Adipose tissue (tissue), 3 donors: ENCODE results near the gene CST8. TPM values are rescaled to one million over a fixed set of nuclear protein-coding genes. Genes with fewer than 3 reads are reported as not detected.

Source experiments
- H3K27ac ChIP-seq: one replicate; pipeline ENCODE4 v1.5.1; 2013; ENCODE audit warnings: low read depth, low read length
- WGBS, 3 donors: extraction: QIAGEN DNeasy Blood & Tissue Kit; methylation state at CpG; one replicate each; pipeline ENCODE4 v1.1.7; 2013; 5-methylcytosine and 5-hydroxymethylcytosine counted together
- polyA plus RNA-seq, 3 donors: library from polyadenylated mRNA; stranded (reverse); fragments of 200-250 nt; gene quantifications; one replicate each; pipeline ENCODE4 v1.2.3, GENCODE V29; 2013
- donor health status: healthy with polysubstance abuse.
- donor health status: Bipolar disorder and iron deficiency.
- donor health status: healthy.

Gene CST8, protein sequence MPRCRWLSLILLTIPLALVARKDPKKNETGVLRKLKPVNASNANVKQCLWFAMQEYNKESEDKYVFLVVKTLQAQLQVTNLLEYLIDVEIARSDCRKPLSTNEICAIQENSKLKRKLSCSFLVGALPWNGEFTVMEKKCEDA
- polyA plus RNA-seq, result not detected

GRCh38 chr20:23490817-23491216, at the start of gene CST8:
TSS of gene CST8 (plus strand) at chr20:23491117. CDS start at chr20:23491668, 551 bp downstream.
- 82 to 96% (median 91%) methylated on average over 5 of the region's 5 CpGs for WGBS, 3 donors
- no peak within 1 kb of the TSS for H3K27ac ChIP-seq

- H3K27ac ChIP-seq, result no peak overlapping the region
- 14 to 17% (median 15%) methylated on average over 8 of the region's 8 CpGs for WGBS, 3 donors
These were observed 49.0 kb upstream of the CST8 start for GRCh38 chr20:23441850-23442313.

- H3K27ac ChIP-seq, result no peak overlapping the region
- 80 to 82% (median 80%) methylated on average over 5 of the region's 5 CpGs for WGBS, 3 donors
These were observed 48.5 kb upstream of the CST8 start for GRCh38 chr20:23442436-23442835.

DNA sequence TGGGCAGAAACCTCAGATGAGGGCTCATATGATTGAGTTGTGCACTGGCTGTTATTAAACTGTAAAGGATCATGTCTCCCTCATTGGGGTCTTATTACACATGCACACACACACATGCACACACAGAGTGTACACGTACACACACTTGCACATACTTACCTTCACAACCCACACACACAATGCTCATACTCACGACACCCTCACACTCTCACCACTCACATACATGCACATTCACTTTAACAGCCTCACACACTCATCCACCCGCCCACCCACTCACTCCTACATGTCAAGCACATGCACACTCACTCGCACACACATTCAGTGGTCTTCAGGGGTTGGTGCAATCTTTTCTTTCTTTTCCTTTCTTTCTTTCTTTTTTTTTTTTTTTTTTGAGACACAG, 46.1 kb upstream of the CST8 start:
- 70 to 92% (median 84%) methylated on average over 4 of the region's 4 CpGs for WGBS, 3 donors

DNA sequence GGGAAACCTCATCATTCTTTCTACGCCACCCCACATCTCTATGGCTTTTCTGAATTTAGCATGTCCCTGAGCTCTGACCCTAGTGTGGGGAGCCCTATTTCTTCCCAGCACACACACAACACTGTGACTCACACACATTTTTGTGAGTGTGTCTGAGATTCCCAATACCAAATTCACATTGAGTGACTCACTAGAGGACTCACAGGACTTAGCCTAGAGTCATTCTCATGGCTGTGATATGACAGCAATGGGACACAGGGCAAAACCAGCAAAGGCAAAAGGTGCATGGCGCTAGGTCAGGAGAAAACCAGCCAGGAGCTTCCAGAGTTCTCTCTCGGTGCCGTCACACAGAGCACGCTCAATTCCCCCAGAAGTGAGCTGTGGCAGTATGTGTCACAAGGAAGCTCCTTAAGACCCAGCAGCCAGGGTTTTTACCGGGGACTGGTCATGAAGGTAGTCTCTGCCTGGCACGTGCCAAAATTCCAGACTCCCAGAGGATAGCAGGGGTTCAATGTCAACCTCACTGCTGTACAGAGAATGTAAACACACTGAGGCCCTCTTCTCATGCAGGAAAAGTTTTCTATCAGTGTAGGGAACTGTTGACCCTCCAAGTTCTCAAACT, 45.2 kb upstream of the CST8 start:
- H3K27ac ChIP-seq, result no peak overlapping the region
- 84 to 87% (median 86%) methylated on average over 7 of the region's 7 CpGs for WGBS, 3 donors

More for the DNA sequence above, 46.1 kb upstream of the CST8 start:
- no peak overlapping the region for H3K27ac ChIP-seq

GRCh38 chr20:23446505-23446904, 44.4 kb upstream of the CST8 start:
- WGBS, 3 donors, result 74 to 80% (median 79%) methylated on average over 8 of the region's 8 CpGs
- no peak overlapping the region for H3K27ac ChIP-seq

GRCh38 chr20:23448167-23448566, 42.8 kb upstream of the CST8 start:
- no peak overlapping the region for H3K27ac ChIP-seq
- 85 to 93% (median 92%) methylated on average over 5 of the region's 5 CpGs for WGBS, 3 donors

DNA sequence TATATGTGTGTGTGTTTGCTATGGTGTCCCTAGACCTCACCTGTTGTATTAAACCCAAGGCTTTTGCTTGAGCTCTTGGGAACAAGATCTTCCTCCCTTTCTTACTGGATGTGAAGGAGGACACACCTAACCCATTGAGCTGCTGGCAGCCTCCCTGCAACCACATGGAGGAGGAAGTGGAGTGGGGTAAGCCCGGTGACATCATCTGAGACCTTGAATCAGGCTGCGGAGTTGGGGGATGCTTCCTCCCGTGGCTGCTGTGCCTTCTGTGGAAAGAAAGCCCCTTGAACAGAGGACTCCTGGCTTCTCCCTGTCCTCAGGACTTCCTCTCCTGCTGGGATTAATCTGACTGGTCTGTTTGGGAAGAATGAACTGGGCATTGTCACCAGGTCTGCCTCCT, 41.5 kb upstream of the CST8 start:
- WGBS, 3 donors, result 28 to 42% (median 32%) methylated on average over 3 of the region's 3 CpGs
- no peak overlapping the region for H3K27ac ChIP-seq

DNA sequence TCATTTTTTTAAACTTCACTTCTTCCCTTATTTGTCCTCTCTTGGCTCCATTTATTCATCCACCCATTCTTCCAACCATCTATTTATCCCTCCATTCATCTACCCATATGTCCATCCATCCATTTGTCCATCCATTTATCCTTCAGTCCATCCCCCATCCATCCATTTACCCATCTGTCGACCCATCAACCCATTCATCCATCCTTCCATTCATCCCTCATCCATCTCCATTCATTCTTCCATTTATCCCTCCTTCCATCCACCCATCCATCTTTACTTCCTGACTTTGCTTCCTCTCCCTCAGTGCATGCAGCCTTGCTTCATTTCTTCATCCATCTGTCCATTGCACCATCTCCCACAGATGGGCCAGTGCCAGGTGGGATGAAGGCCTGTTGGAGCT, 40.0 kb upstream of the CST8 start:
- WGBS, 3 donors, result 83 to 95% (median 94%) methylated on average over 1 of the region's 1 CpG
- no peak overlapping the region for H3K27ac ChIP-seq

DNA sequence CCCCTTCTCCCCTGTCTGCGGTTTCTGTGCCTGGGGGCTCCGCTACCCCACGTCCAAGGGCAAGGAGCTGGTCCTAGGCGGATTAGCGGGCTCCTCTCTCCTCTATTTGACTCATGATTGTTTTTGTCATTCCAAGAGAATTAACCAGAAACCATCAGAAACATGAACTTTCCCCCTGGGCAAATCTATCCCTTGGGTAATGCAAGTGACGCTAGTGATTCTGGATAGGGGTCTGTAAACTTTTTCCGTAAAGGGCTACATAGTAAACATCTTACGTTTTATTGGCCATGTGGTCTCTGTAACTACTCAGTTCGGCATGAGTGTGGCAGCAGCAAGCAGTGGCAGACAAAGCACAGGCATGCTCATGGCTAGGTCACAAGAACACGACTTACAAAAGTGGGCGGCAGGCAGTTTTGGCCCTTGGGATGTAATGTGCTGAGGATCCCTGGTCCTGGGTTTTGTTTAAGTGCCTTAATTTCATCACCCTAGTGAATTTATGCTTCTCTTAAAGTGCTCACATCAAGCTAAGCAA, 38.9 kb upstream of the CST8 start:
- 66 to 79% (median 78%) methylated on average over 11 of the region's 11 CpGs for WGBS, 3 donors
- H3K27ac ChIP-seq, result no peak overlapping the region

- 34 to 62% (median 36%) methylated on average over 4 of the region's 4 CpGs for WGBS, 3 donors
- H3K27ac ChIP-seq, result no peak within 1 kb of the TSS
These were observed 38.1 kb upstream of the CST8 start, which contains the start of gene CST11 for GRCh38 chr20:23452776-23453175. TSS of gene CST11 (minus strand) at chr20:23452876. CDS start at chr20:23452811, 65 bp downstream.

GRCh38 chr20:23453549-23454543, 37.1 kb upstream of the CST8 start:
- WGBS, 3 donors, result 83 to 85% (median 84%) methylated on average over 15 of the region's 15 CpGs
- no peak overlapping the region for H3K27ac ChIP-seq

GRCh38 chr20:23454816-23455215, 36.1 kb upstream of the CST8 start:
- H3K27ac ChIP-seq, result no peak overlapping the region
- 83 to 98% (median 93%) methylated on average over 1 of the region's 1 CpG for WGBS, 3 donors

DNA sequence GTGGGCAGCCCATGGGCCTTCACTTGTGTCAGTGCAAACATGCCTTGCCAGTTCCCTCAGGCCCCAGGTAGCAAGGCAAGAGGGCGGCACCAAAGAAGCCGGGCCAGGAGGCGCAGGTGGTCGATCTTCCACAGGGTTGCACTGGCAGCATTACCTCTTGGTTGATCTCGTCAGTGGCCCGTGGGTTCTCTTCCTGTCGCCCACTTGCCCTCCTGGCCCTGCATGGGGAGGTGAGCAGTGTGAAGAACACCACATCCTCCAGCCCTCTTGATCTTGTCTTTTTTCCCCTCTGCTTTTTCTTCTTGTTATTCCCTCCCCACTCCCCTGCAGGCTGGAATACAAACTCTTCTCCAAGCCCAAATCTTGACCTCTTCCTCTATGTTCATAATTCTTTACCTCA, 35.3 kb upstream of the CST8 start:
- H3K27ac ChIP-seq, result no peak overlapping the region
- 77 to 92% (median 85%) methylated on average over 7 of the region's 7 CpGs for WGBS, 3 donors

DNA sequence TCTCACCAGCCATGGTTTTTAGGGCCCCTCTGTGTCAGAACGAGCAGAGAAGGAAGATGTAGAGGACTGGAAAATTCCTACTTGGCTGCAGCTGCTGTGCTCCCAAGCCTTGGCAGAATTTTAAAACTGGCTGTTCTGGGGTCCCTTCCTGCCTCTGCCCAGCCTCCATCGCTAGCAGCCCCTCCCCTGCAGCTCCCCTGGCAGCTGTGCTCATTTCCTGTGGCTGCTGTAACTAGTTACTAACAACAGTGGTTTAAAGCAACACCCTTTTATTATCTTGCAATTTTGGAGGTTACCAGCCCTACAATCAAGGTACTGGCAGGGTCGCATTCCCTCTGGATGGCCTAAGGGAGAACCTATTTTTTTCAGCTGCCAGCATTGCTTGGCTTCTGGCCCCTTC, 34.5 kb upstream of the CST8 start:
- H3K27ac ChIP-seq, result no peak overlapping the region
- 28 to 44% (median 33%) methylated on average over 3 of the region's 3 CpGs for WGBS, 3 donors

DNA sequence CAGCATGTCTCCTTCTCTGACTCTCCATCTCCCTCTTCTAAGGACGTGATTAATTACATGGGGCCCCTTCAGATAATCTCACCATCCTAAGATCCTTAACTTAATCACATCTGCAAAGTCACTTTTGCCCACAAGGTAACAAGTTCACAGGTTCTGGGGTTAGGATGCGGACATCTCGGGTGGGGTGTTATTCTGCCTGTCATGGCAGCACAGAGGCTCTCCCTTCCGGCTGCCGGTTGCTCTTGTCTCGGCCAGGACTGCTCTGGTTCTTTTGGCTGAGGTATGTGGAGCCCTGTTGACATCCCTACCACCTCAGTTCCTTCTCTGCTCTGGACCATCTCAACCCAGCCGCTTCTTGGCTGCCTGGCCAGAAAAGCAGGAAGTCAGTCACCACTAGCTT, 34.0 kb upstream of the CST8 start:
- H3K27ac ChIP-seq, result no peak overlapping the region
- 82 to 87% (median 83%) methylated on average over 7 of the region's 7 CpGs for WGBS, 3 donors

GRCh38 chr20:23459461-23460150, 31.3 kb upstream of the CST8 start:
- WGBS, 3 donors, result 42 to 72% (median 71%) methylated on average over 3 of the region's 3 CpGs
- H3K27ac ChIP-seq, result no peak overlapping the region

GRCh38 chr20:23461180-23461579, 29.7 kb upstream of the CST8 start:
- WGBS, 3 donors, result 48 to 98% (median 93%) methylated on average over 1 of the region's 1 CpG
- no peak overlapping the region for H3K27ac ChIP-seq
